ENCODE results near the gene KLHL2.

The KLHL2 gene

GRCh38 chr4:165302658-165303057 lies 95.3 kb downstream of the KLHL2 start:
- Histone ChIP-seq H3K9ac (ENCODE audit: low read length) (no peak overlapping the region), H2BK5ac (ENCODE audit: low read length) (no peak overlapping the region), H3K23ac (ENCODE audit: low read length) (no peak overlapping the region), H3K4me3 (ENCODE audit: low read length) (no peak overlapping the region), H3K27ac (ENCODE audit: low read depth, low read length) (no peak overlapping the region), H2AK5ac (ENCODE audit: low read length) (no peak overlapping the region), H2BK120ac (ENCODE audit: low read depth, low read length) (no peak overlapping the region), H3K79me2 (ENCODE audit: control insufficient read depth, insufficient read depth, low read length) (no peaks in the 10 kb centered on the region), H3K18ac (ENCODE audit: low read length) (no peak overlapping the region), H2BK15ac (replicated peaks; ENCODE audit: low read depth) (no peak overlapping the region), H3K4me2 (ENCODE audit: low read length) (no peak overlapping the region), H3K4ac (ENCODE audit: low read depth, low read length) (no peak overlapping the region), H3K56ac (ENCODE audit: low read length) (no peak overlapping the region), H3K79me1 (ENCODE audit: low read length) (no peaks in the 10 kb centered on the region), H4K8ac (ENCODE audit: low read depth, low read length) (no peak overlapping the region), H3K4me1 (ENCODE audit: control insufficient read depth, low read depth, low read length) (no peaks in the 10 kb centered on the region), H3K36me3 (ENCODE audit: control insufficient read depth, insufficient read depth, low read length) (no peaks in the 10 kb centered on the region), H4K5ac (ENCODE audit: low read length) (no peak overlapping the region), H3K27me3 (ENCODE audit: insufficient read depth, low read length, poor library complexity) (no peaks in the 10 kb centered on the region)
- DNase-seq = no peak
- WGBS (ENCODE audit: extremely low coverage, insufficient coverage, low lambda C conversion rate) = no CpG with 5 or more reads among the region's 1 CpG

GRCh38 chr4:165308166-165308565 lies 100.8 kb downstream of the KLHL2 start:
- H4K8ac ChIP-seq (ENCODE audit: low read depth, low read length) = no peak overlapping the region
- no peak overlapping the region for H2AK5ac ChIP-seq (ENCODE audit: low read length)
- DNase-seq = no peak
- H2BK5ac ChIP-seq (ENCODE audit: low read length) = no peak overlapping the region
- H2BK120ac ChIP-seq (ENCODE audit: low read depth, low read length) = no peak overlapping the region
- H3K9ac ChIP-seq (ENCODE audit: low read length) = no peak overlapping the region
- H3K27ac ChIP-seq (ENCODE audit: low read depth, low read length) = no peak overlapping the region
- no peak overlapping the region for H3K4ac ChIP-seq (ENCODE audit: low read depth, low read length)
- WGBS (ENCODE audit: extremely low coverage, insufficient coverage, low lambda C conversion rate) = no CpG with 5 or more reads among the region's 1 CpG
- H4K5ac ChIP-seq (ENCODE audit: low read length) = no peak overlapping the region
- H3K4me3 ChIP-seq (ENCODE audit: low read length) = no peak overlapping the region
- no peaks in the 10 kb centered on the region for H3K36me3 ChIP-seq (ENCODE audit: control insufficient read depth, insufficient read depth, low read length)
- H3K18ac ChIP-seq (ENCODE audit: low read length) = no peak overlapping the region
- H3K79me2 ChIP-seq (ENCODE audit: control insufficient read depth, insufficient read depth, low read length) = no peaks in the 10 kb centered on the region
- H3K56ac ChIP-seq (ENCODE audit: low read length) = no peak overlapping the region
- H3K4me2 ChIP-seq (ENCODE audit: low read length) = no peak overlapping the region
- no peaks in the 10 kb centered on the region for H3K27me3 ChIP-seq (ENCODE audit: insufficient read depth, low read length, poor library complexity)
- no peaks in the 10 kb centered on the region for H3K79me1 ChIP-seq (ENCODE audit: low read length)
- no peak overlapping the region for H2BK15ac ChIP-seq (replicated peaks; ENCODE audit: low read depth)
- no peaks in the 10 kb centered on the region for H3K4me1 ChIP-seq (ENCODE audit: control insufficient read depth, low read depth, low read length)
- H3K23ac ChIP-seq (ENCODE audit: low read length) = no peak overlapping the region

DNA sequence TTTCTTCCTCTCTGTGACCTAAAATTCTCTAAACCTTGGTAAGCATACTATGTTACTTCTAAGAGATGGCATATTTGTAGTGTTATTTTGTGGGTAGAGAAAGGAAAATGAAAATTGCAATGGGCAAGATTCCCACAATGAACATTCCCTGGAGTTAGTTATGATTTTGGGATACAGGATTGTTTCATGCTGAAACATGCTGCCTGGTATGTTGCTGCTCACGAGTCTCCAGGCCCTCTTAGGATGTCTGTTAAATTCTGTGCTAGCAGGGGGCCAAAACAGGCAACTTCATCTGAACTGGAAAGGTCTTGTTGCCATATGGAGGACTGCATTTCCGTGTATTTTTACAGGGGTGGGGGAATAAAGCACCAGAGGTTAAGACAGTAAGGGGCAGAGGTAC lies 101.2 kb downstream of the KLHL2 start:
- H3K27me3 ChIP-seq (ENCODE audit: insufficient read depth, low read length, poor library complexity) = no peaks in the 10 kb centered on the region
- WGBS (ENCODE audit: extremely low coverage, insufficient coverage, low lambda C conversion rate) = no CpG with 5 or more reads among the region's 2 CpGs
- no peak overlapping the region for H4K8ac ChIP-seq (ENCODE audit: low read depth, low read length)
- no peaks in the 10 kb centered on the region for H3K79me2 ChIP-seq (ENCODE audit: control insufficient read depth, insufficient read depth, low read length)
- H3K9ac ChIP-seq (ENCODE audit: low read length) = no peak overlapping the region
- H2BK120ac ChIP-seq (ENCODE audit: low read depth, low read length) = no peak overlapping the region
- H3K18ac ChIP-seq (ENCODE audit: low read length) = no peak overlapping the region
- no peak overlapping the region for H3K4me3 ChIP-seq (ENCODE audit: low read length)
- H3K27ac ChIP-seq (ENCODE audit: low read depth, low read length) = no peak overlapping the region
- H2BK15ac ChIP-seq (replicated peaks; ENCODE audit: low read depth) = no peak overlapping the region
- H2BK5ac ChIP-seq (ENCODE audit: low read length) = no peak overlapping the region
- no peak overlapping the region for H4K5ac ChIP-seq (ENCODE audit: low read length)
- no peak overlapping the region for H3K4ac ChIP-seq (ENCODE audit: low read depth, low read length)
- no peak overlapping the region for H3K4me2 ChIP-seq (ENCODE audit: low read length)
- H3K56ac ChIP-seq (ENCODE audit: low read length) = no peak overlapping the region
- no peaks in the 10 kb centered on the region for H3K36me3 ChIP-seq (ENCODE audit: control insufficient read depth, insufficient read depth, low read length)
- H3K79me1 ChIP-seq (ENCODE audit: low read length) = no peaks in the 10 kb centered on the region
- H3K23ac ChIP-seq (ENCODE audit: low read length) = no peak overlapping the region
- H2AK5ac ChIP-seq (ENCODE audit: low read length) = no peak overlapping the region
- no peak for DNase-seq
- no peaks in the 10 kb centered on the region for H3K4me1 ChIP-seq (ENCODE audit: control insufficient read depth, low read depth, low read length)

- no peak overlapping the region for H3K27ac ChIP-seq (ENCODE audit: low read depth, low read length)
- H3K56ac ChIP-seq (ENCODE audit: low read length) = no peak overlapping the region
- no peaks in the 10 kb centered on the region for H3K4me1 ChIP-seq (ENCODE audit: control insufficient read depth, low read depth, low read length)
- WGBS (ENCODE audit: extremely low coverage, insufficient coverage, low lambda C conversion rate) = no CpG with 5 or more reads among the region's 4 CpGs
- no peak overlapping the region for H3K18ac ChIP-seq (ENCODE audit: low read length)
- H3K9ac ChIP-seq (ENCODE audit: low read length) = no peak overlapping the region
- no peak overlapping the region for H2BK15ac ChIP-seq (replicated peaks; ENCODE audit: low read depth)
- H2AK5ac ChIP-seq (ENCODE audit: low read length) = no peak overlapping the region
- no peaks in the 10 kb centered on the region for H3K79me2 ChIP-seq (ENCODE audit: control insufficient read depth, insufficient read depth, low read length)
- no peak overlapping the region for H3K23ac ChIP-seq (ENCODE audit: low read length)
- no peak overlapping the region for H4K8ac ChIP-seq (ENCODE audit: low read depth, low read length)
- H3K79me1 ChIP-seq (ENCODE audit: low read length) = no peaks in the 10 kb centered on the region
- no peak overlapping the region for H2BK120ac ChIP-seq (ENCODE audit: low read depth, low read length)
- no peak overlapping the region for H3K4ac ChIP-seq (ENCODE audit: low read depth, low read length)
- H3K4me3 ChIP-seq (ENCODE audit: low read length) = no peak overlapping the region
- no peak overlapping the region for H2BK5ac ChIP-seq (ENCODE audit: low read length)
- H4K5ac ChIP-seq (ENCODE audit: low read length) = no peak overlapping the region
- no peak overlapping the region for H3K4me2 ChIP-seq (ENCODE audit: low read length)
- no peaks in the 10 kb centered on the region for H3K36me3 ChIP-seq (ENCODE audit: control insufficient read depth, insufficient read depth, low read length)
- no peaks in the 10 kb centered on the region for H3K27me3 ChIP-seq (ENCODE audit: insufficient read depth, low read length, poor library complexity)
- no peak for DNase-seq
Measured at GRCh38 chr4:165309456-165309855, 102.1 kb downstream of the KLHL2 start.

GRCh38 chr4:165312506-165312905 lies 105.1 kb downstream of the KLHL2 start:
- Histone ChIP-seq H3K4me2 (ENCODE audit: low read length) (no peak overlapping the region), H3K27ac (ENCODE audit: low read depth, low read length) (no peak overlapping the region), H3K4me3 (ENCODE audit: low read length) (no peak overlapping the region), H3K27me3 (ENCODE audit: insufficient read depth, low read length, poor library complexity) (no peaks in the 10 kb centered on the region), H3K18ac (ENCODE audit: low read length) (no peak overlapping the region), H3K36me3 (ENCODE audit: control insufficient read depth, insufficient read depth, low read length) (no peaks in the 10 kb centered on the region), H2BK5ac (ENCODE audit: low read length) (no peak overlapping the region), H2AK5ac (ENCODE audit: low read length) (no peak overlapping the region), H2BK15ac (replicated peaks; ENCODE audit: low read depth) (no peak overlapping the region), H4K5ac (ENCODE audit: low read length) (no peak overlapping the region), H3K9ac (ENCODE audit: low read length) (no peak overlapping the region), H3K79me2 (ENCODE audit: control insufficient read depth, insufficient read depth, low read length) (no peaks in the 10 kb centered on the region), H4K8ac (ENCODE audit: low read depth, low read length) (no peak overlapping the region), H3K4ac (ENCODE audit: low read depth, low read length) (no peak overlapping the region), H3K23ac (ENCODE audit: low read length) (no peak overlapping the region), H2BK120ac (ENCODE audit: low read depth, low read length) (no peak overlapping the region), H3K79me1 (ENCODE audit: low read length) (no peaks in the 10 kb centered on the region), H3K4me1 (ENCODE audit: control insufficient read depth, low read depth, low read length) (no peaks in the 10 kb centered on the region), H3K56ac (ENCODE audit: low read length) (no peak overlapping the region)
- no CpG with 5 or more reads among the region's 2 CpGs for WGBS (ENCODE audit: extremely low coverage, insufficient coverage, low lambda C conversion rate)
- no peak for DNase-seq

DNA sequence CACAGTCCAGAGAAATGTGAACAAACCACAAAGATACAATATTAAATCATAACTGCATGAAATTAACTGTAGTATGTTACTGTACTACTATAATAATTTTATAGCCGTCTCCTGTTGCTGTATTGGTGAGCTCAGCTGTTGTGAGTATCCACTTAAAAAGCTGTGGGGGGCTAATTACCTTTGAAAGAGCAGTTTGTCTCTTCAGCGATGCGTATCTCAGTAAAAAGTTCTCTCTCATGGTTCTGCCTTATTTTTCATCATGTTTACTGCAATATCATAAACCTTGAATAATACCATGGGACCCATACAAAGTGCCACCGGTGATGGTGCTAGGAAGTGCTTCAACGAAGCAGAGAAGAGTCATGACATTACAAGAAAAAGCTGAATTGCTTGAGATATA lies 111.7 kb downstream of the KLHL2 start:
- no peak overlapping the region for H3K27ac ChIP-seq (ENCODE audit: low read depth, low read length)
- no peak overlapping the region for H4K5ac ChIP-seq (ENCODE audit: low read length)
- no peak overlapping the region for H3K4ac ChIP-seq (ENCODE audit: low read depth, low read length)
- H3K4me1 ChIP-seq (ENCODE audit: control insufficient read depth, low read depth, low read length) = no peaks in the 10 kb centered on the region
- no peak overlapping the region for H3K23ac ChIP-seq (ENCODE audit: low read length)
- no peak overlapping the region for H3K9ac ChIP-seq (ENCODE audit: low read length)
- H4K8ac ChIP-seq (ENCODE audit: low read depth, low read length) = no peak overlapping the region
- DNase-seq = no peak
- H3K79me1 ChIP-seq (ENCODE audit: low read length) = no peaks in the 10 kb centered on the region
- no peak overlapping the region for H3K18ac ChIP-seq (ENCODE audit: low read length)
- H2BK15ac ChIP-seq (replicated peaks; ENCODE audit: low read depth) = no peak overlapping the region
- WGBS (ENCODE audit: extremely low coverage, insufficient coverage, low lambda C conversion rate) = no CpG with 5 or more reads among the region's 5 CpGs
- H3K4me2 ChIP-seq (ENCODE audit: low read length) = no peak overlapping the region
- H3K56ac ChIP-seq (ENCODE audit: low read length) = no peak overlapping the region
- no peaks in the 10 kb centered on the region for H3K27me3 ChIP-seq (ENCODE audit: insufficient read depth, low read length, poor library complexity)
- H2AK5ac ChIP-seq (ENCODE audit: low read length) = no peak overlapping the region
- no peak overlapping the region for H2BK120ac ChIP-seq (ENCODE audit: low read depth, low read length)
- no peaks in the 10 kb centered on the region for H3K36me3 ChIP-seq (ENCODE audit: control insufficient read depth, insufficient read depth, low read length)
- no peak overlapping the region for H3K4me3 ChIP-seq (ENCODE audit: low read length)
- no peak overlapping the region for H2BK5ac ChIP-seq (ENCODE audit: low read length)
- H3K79me2 ChIP-seq (ENCODE audit: control insufficient read depth, insufficient read depth, low read length) = no peaks in the 10 kb centered on the region

All from mesendoderm (in vitro differentiated cells).